Measurements from ENCODE around the gene C2orf80.
"Not testable (repeated sequence)": the region's sequence is repeated elsewhere in the genome, so short reads cannot be mapped to it uniquely, and the experiment has no call there.

The C2orf80 gene

DNA sequence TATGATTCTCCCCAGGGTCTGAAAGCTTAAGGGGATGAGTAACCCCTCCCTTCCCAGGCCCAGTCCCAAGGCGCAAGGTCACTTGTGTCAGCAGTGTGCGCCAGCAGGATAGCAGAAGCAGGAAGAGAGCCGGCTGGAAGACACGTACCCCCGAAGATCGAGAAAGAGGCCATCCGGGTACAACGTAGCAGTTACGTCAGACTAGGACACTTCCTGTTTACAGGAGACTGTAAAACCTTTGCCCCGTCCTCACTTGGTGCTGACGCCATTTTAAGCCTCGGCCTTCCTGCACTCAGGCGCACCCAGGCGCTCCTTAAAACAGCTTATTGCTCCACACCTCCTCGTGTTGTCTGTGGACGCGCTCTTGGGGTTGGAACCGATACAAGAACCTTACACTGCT lies 50.4 kb downstream of the C2orf80 start:
- TF ChIP-seq, protein P1, sequence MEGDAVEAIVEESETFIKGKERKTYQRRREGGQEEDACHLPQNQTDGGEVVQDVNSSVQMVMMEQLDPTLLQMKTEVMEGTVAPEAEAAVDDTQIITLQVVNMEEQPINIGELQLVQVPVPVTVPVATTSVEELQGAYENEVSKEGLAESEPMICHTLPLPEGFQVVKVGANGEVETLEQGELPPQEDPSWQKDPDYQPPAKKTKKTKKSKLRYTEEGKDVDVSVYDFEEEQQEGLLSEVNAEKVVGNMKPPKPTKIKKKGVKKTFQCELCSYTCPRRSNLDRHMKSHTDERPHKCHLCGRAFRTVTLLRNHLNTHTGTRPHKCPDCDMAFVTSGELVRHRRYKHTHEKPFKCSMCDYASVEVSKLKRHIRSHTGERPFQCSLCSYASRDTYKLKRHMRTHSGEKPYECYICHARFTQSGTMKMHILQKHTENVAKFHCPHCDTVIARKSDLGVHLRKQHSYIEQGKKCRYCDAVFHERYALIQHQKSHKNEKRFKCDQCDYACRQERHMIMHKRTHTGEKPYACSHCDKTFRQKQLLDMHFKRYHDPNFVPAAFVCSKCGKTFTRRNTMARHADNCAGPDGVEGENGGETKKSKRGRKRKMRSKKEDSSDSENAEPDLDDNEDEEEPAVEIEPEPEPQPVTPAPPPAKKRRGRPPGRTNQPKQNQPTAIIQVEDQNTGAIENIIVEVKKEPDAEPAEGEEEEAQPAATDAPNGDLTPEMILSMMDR (IDR thresholded peaks at IDR 0.05; ENCODE audit: insufficient read depth, low read depth, low read length, missing control alignments), result no peak
- no peak overlapping the region for H3K4me3 ChIP-seq (ENCODE audit: low read depth, low read length)
- no peak for DNase-seq (ENCODE audit: low read depth)

DNA sequence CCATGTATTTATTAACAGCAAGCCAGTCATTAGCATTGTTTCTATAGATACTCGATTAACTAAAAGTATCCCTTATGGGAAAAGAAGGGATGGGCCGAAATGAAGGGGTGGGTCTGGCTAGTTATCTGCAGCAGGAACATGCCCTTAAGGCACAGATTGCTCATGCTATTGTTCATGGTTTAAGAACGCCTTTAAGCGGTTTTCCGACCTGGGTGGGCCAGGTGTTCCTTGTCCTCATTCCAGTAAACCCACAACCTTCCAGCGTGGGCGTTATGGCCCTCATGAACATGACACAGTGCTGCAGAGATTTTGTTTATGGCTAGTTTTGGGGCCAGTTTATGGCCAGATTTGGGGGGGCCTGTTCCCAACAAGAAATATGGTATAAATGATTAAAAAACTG lies 51.5 kb downstream of the C2orf80 start:
- DNase-seq (ENCODE audit: low read depth); H3K4me3 ChIP-seq (ENCODE audit: low read depth, low read length): not testable (repeated sequence)

DNA sequence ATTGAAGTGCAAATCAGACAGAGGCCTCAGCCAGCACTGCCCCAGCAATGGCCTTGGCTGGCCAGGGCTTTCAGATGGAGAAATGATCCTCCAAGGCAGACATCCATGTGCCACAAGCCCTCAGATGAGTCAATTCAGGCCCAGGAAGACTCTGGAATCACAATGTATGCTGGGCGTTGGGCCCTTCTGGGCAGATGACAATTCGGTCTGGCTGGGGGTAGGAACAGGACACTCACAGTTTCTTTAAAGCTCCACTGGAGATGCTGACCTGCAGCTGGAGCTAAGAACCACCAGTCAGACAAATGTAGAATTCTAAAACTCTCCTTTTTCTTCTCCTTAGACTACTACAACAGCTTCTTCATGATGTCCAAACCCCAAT lies 53.1 kb downstream of the C2orf80 start:
- DNase-seq (ENCODE audit: low read depth), result no peak
- no peak overlapping the region for H3K4me3 ChIP-seq (ENCODE audit: low read depth, low read length)
- TF ChIP-seq, protein P1 (IDR thresholded peaks at IDR 0.05; ENCODE audit: insufficient read depth, low read depth, low read length, missing control alignments), result no peak

- no peak overlapping the region for H3K4me3 ChIP-seq (ENCODE audit: low read depth, low read length)
- DNase-seq (ENCODE audit: low read depth), result no peak
- TF ChIP-seq, protein P1 (IDR thresholded peaks at IDR 0.05; ENCODE audit: insufficient read depth, low read depth, low read length, missing control alignments), result no peak
These were observed 53.8 kb downstream of the C2orf80 start for GRCh38 chr2:208135794-208136715.

GRCh38 chr2:208134928-208135586 lies 54.8 kb downstream of the C2orf80 start:
- H3K4me3 ChIP-seq (ENCODE audit: low read depth, low read length), result no peak overlapping the region
- TF ChIP-seq, protein P1 (IDR thresholded peaks at IDR 0.05; ENCODE audit: insufficient read depth, low read depth, low read length, missing control alignments), result no peak
- DNase-seq (ENCODE audit: low read depth), result peak; percentile 17

- TF ChIP-seq, protein P1 (IDR thresholded peaks at IDR 0.05; ENCODE audit: insufficient read depth, low read depth, low read length, missing control alignments), result no peak
- no peak for DNase-seq (ENCODE audit: low read depth)
- no peak overlapping the region for H3K4me3 ChIP-seq (ENCODE audit: low read depth, low read length)
These were observed 59.1 kb downstream of the C2orf80 start for GRCh38 chr2:208130712-208131110.
